Hematopoietic multipotent progenitor cell treated with erythropoietin and hydrocortisone succinate and interleukin-3 and kit ligand, for 8 days (in vitro differentiated cells): ENCODE measurements around the gene HSPA14.
A peak's percentile ranks its signal among the peaks of the same experiment; 100 is the strongest.
"Not testable (repeated sequence)": the region's sequence is repeated elsewhere in the genome, so short reads cannot be mapped to it uniquely, and the experiment has no call there.

ENCODE experiments used
- DNase-seq: peaks from one replicate; pipeline ENCODE4 v3.0.0-alpha.2; 2015

HSPA14 gene

DNA sequence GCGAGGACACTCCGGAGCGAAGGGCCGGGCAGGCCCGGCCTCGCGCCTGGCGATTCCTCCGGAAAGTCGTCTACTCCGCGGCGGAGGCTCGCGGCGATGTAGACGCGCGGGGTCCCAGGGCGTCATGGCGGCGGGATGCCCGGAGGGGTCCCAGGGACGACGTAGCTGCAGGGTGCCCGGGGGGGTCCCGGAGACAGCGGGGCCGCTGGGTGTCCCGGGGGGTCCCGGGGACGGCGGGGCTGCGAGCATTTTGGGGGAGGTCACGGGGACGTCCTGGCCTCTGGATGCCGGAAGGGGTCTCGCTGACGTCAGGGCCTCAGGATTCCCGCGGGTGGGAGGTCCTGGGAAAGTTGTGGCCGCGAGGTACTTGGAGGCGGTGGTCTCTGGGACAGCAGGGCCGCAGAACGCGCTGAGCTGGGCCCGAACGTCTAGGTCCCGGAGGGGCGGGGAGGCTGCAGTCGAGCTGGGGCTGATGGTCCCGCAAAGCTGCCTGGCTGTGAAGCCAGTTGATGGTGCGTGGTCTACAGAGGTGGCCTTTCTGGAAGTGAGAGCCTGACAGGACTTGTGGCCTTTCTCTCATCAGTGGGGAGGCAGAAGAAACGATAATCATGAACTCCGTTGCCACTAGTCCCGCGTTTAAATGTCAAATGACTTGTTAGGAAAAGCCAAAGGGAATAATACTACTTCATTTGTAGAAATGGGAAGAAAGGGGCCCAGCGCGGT is 637 bp downstream of the HSPA14 start:
- DNase-seq, result peak; percentile 24

- no peak for DNase-seq
Observed at GRCh38 chr10:14839305-14839695, 1.2 kb downstream of the HSPA14 start.

DNA sequence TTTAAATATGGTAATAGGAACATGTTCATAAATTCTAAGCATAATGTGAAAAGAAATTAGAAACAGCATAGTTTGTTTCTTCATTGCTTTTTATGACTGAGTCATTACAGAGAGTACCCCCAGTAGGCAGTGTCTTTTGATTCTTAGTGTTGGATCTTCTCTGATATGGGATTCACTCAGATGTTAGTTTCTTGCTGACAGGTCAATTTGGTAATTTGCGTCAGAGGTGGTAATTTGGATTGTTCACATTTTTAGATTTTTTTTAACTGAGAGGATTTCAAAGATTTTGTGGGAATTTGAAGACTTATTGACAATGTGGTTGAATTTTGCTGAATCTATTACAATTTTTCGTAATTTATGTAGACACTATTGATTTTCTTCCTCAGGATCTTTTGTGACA is 2.1 kb downstream of the HSPA14 start:
- DNase-seq, result no peak

DNA sequence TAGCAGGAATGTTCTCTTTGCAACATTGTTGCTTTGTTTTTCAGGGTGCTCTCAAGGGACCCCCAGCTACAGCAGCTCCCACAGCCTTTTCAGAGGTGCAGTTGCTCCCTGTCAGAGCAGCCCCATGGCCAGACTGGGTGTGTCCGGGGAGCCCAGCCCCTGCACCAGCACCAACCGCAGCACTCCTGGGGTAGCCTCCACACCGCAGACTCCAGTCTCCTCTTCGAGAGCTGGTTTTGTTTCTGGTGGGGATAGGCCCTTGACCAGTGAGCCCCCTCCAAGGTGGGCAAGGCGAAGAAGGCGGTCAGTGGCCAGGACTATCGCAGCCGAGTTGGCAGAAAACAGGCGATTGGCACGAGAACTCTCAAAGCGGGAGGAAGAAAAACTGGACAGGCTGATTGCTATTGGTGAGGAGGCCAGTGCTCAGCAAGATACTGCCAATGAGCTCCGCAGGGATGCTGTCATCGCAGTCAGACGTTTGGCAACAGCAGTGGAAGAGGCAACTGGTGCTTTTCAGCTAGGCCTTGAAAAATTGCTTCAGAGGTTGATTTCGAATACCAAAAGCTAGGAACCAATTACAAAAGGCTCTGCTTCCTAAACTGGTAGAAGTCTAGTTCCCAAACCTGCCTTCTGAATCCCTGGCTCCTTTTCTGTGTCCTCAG is 5.4 kb downstream of the HSPA14 start:
- DNase-seq, result no peak

GRCh38 chr10:14844948-14845347 is 6.8 kb downstream of the HSPA14 start:
- no peak for DNase-seq

- DNase-seq, result no peak
Observed at GRCh38 chr10:14852236-14852635, 14.1 kb downstream of the HSPA14 start.

GRCh38 chr10:14855453-14855852 is 17.3 kb downstream of the HSPA14 start:
- DNase-seq, result no peak

- DNase-seq, result no peak
Observed at GRCh38 chr10:14858338-14858960, 20.3 kb downstream of the HSPA14 start.

- no peak for DNase-seq
Observed at GRCh38 chr10:14859043-14859442, 20.9 kb downstream of the HSPA14 start.

DNA sequence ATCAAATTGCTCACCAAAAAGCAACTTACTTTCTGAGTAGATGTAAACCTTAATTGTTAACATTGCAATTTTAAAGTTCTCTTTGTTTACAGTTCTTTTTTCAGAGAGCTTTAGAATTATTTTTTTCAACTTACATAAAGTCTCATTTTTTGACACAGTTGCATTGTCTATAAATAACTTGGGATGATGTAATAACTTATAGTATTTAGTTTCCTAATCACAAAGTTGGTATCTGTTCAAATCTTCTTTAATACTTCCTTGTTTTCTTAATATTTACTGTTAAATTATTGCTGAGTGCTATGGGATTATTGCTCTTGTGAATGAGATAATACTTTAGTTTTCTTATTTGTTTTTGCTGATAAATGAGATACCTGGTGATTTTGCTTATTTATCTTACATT is 21.7 kb downstream of the HSPA14 start:
- DNase-seq, result no peak

DNA sequence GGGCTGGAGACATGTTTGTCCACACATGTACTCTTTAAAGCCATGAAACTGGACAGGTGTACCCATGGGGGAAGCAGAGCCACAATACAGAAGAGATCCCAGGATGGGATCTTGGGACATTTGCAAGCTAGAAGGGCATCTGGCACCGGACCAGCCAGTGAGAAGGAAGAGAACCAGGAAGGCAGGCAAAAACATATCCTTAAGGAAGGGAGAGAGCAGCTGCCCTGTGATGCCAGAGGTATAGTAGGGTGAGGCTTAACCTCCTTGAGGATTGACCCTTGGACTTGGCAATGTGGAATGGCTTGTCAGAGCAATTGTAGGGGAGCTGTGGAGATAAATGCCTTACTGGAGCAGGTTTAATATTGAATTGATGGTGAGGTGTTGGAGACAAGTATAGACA is 22.7 kb downstream of the HSPA14 start:
- DNase-seq, result no peak

DNA sequence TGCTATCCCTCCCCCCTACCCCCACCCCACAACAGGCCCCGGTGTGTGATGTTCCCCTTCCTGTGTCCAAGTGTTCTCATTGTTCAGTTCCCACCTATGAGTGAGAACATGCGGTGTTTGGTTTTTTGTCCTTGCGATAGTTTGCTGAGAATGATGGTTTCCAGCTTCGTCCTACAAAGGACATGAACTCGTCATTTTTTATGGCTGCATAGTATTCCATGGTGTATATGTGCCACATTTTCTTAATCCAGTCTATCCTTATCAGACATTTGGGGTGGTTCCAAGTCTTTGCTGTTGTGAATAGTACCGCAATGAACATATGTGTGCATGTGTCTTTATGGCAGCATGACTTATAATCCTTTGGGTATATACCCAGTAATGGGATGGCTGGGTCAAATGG is 26.4 kb downstream of the HSPA14 start:
- not testable (repeated sequence) for DNase-seq

DNA sequence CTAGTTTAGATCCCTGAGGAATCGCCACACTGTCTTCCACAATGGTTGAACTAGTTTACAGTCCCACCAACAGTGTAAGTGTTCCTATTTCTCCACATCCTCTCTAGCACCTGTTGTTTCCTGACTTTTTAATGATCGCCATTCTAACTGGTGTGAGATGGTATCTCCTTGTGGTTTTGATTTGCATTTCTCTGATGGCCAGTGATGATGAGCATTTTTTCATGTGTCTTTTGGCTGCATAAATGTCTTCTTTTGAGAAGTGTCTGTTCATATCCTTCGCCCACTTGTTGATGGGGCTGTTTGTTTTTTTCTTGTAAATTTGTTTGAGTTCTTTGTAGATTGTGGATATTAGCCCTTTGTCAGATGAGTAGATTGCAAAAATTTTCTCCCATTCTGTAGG is 26.8 kb downstream of the HSPA14 start:
- DNase-seq, result not testable (repeated sequence)

DNA sequence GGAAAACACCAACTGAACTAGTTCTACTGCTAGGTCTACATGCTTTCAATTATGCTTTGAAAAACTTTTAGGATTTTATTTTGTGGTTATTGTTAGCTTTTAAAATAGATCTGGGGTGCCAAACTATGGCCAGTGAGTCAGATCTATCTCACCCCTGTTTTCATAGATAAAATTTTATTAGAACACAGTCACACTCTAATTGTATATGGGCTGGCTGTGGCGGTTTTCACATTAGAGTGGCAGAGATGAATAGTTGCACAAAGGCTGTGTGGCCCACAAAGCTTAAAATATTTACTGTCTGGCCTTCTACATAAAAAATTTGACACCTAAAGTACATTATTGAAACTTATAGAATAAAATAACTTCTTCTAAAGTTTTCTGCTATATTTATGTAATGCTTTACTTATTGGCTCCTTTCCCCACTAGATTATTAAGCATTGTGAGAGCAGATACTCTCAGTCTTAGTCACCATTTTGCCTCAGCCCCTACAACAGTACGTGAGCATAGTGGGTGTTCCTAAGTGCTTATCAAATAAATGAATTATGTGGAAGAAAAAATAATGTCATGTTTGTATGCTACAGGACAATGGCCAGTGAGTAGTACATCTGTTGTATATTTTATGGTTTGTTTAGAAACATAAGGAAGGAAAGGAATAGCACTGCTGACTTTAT is 35.1 kb downstream of the HSPA14 start:
- peak; percentile 63 for DNase-seq

DNA sequence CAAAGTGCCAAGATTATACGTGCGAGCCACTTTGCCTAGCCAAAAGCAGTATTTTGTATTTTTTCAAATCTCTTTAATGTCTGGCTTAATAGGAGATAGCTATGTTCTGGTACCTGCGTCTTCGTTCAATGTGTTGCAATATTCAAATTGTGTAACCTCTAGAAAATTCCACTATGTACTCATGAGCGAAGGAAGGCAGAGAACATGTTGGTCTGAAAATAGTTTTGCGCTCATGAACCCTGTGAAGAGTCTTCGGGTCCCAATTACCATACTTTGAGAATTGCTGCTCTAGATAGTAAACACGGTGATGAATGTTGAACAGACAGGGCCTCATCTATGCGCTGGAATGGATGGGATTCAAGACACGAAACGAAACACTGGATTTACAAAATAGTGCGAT is 37.8 kb downstream of the HSPA14 start:
- DNase-seq, result no peak

DNA sequence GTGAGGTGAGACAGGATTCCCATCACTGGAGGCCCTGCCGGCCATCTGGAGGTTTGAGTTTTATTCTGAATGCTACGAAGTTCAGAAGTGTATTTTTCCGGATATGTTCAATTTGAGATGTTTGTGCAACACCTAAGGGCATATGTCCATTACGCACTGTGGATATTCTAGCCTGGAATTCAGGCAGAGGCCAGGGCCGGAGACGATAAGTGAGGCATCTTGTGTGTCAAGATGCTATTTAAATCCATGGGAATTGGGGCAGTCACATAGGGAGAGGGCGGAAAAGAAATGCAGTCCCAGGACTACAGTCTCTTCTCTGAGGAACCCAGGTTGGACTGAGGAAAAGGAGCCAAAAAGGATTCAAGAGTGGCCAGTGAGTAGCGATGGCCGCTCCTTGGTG is 38.7 kb downstream of the HSPA14 start:
- DNase-seq, result no peak

- peak; percentile 94 for DNase-seq
Observed at GRCh38 chr10:14878266-14879123, 40.4 kb downstream of the HSPA14 start, which contains the start of gene SUV39H2. Gene SUV39H2, plus strand, starts transcription at chr10:14878866. Its CDS starts 23 bp downstream, at chr10:14878889.

- peak; percentile 22 for DNase-seq
Observed at GRCh38 chr10:14879124-14879927, 41.2 kb downstream of the HSPA14 start.

- DNase-seq, result no peak
Observed at GRCh38 chr10:14879928-14880193, 41.8 kb downstream of the HSPA14 start.

GRCh38 chr10:14880229-14880628 is 42.1 kb downstream of the HSPA14 start:
- DNase-seq, result peak; percentile 26

DNA sequence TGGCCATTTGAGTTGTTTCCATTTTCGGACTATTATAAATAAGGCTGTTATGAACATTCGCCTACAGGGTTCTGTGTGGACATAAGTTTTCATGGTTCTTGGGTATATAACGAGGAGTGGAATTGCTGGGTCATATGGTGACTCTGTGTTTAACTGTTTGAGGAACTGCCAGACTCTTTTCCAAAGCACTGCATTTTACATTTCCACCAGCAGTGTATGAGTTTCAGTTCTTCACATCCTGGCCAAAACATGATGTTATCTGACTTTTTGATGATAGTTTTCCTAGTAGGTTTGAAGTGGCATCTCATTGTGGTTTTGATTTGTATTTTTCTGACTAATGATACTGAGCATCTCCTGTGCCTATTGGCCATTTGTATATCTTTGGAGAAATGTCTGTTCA is 46.0 kb downstream of the HSPA14 start:
- peak; percentile 34 for DNase-seq

GRCh38 chr10:14889318-14889717 is 51.2 kb downstream of the HSPA14 start:
- DNase-seq, result peak; percentile 87
